ENCODE measurements around the gene LAS1L.

DNA sequence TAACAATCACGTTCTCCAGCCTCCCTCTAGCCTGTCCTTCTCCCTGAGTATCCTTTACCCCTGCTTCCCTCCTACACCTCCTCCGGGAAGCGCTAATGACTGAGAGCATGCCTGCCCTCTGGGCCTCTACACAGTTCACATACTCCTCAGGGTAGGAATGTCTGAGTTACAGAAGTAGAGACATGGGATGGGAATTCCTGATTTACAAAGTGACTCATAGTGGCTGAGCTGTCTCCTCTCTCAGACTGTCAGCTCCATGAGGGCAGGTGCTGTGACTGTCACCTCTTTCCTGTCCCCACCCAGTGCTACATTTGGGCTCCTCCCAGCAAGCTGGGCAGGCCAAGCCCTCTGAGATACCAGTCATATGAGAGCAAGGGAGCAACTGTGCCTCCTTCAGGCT lies 2.6 kb downstream of the LAS1L start:
- TF ChIP-seq, protein P1, sequence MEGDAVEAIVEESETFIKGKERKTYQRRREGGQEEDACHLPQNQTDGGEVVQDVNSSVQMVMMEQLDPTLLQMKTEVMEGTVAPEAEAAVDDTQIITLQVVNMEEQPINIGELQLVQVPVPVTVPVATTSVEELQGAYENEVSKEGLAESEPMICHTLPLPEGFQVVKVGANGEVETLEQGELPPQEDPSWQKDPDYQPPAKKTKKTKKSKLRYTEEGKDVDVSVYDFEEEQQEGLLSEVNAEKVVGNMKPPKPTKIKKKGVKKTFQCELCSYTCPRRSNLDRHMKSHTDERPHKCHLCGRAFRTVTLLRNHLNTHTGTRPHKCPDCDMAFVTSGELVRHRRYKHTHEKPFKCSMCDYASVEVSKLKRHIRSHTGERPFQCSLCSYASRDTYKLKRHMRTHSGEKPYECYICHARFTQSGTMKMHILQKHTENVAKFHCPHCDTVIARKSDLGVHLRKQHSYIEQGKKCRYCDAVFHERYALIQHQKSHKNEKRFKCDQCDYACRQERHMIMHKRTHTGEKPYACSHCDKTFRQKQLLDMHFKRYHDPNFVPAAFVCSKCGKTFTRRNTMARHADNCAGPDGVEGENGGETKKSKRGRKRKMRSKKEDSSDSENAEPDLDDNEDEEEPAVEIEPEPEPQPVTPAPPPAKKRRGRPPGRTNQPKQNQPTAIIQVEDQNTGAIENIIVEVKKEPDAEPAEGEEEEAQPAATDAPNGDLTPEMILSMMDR (IDR thresholded peaks at IDR 0.05), result no peak
- TF ChIP-seq POLR2A (IDR thresholded peaks at IDR 0.05), result no peak
